SK-N-SH treated with all-trans-retinoic acid at 6 μM for 48 hours (cell line): ENCODE data around the gene PROZ.

Experiments used
- ATAC-seq: fragments of 200-7000 bp; cut with Tn5 transposase; 3 replicates; pipeline ENCODE4 v1.9.1; 2020; ENCODE audit warnings: mild to moderate bottlenecking, moderate library complexity
- ARNTL ChIP-seq: fragments of 450-650 bp; formaldehyde crosslinking; IDR thresholded peaks from 2 replicates; pipeline ENCODE4 v1.5.0; 2020; ENCODE audit warnings: low read depth, mild to moderate bottlenecking, moderate library complexity, borderline replicate concordance
- BACH2 ChIP-seq: fragments of 250-450 bp; sonication (Bioruptor Pico); IDR thresholded peaks from 2 replicates; pipeline ENCODE4 v1.9.0; 2021; ENCODE audit warnings: mild to moderate bottlenecking, borderline replicate concordance
- CREB5 ChIP-seq: fragments of 250-450 bp; sonication (Bioruptor Pico); IDR thresholded peaks from 2 replicates; pipeline ENCODE4 v1.5.1; 2020; ENCODE audit warnings: low read depth, mild to moderate bottlenecking, moderate library complexity
- CSDC2 ChIP-seq: fragments of 250-450 bp; sonication (Bioruptor Pico); IDR thresholded peaks from 2 replicates; pipeline ENCODE4 v1.5.0; 2020; ENCODE audit warnings: mild to moderate bottlenecking, moderate library complexity
- CSRNP3 ChIP-seq: fragments of 250-450 bp; sonication (Bioruptor Pico); IDR thresholded peaks from 2 replicates; pipeline ENCODE4 v1.5.1; 2021; ENCODE audit warnings: mild to moderate bottlenecking, moderate library complexity
- ESRRG ChIP-seq: fragments of 250-450 bp; sonication (Bioruptor Pico); IDR thresholded peaks from 2 replicates; pipeline ENCODE4 v1.6.1; 2021; ENCODE audit warnings: mild to moderate bottlenecking
- OSR1 ChIP-seq: fragments of 250-450 bp; sonication (Bioruptor Pico); IDR thresholded peaks from 2 replicates; pipeline ENCODE4 v1.8.0; 2022; ENCODE audit warnings: moderate library complexity, mild to moderate bottlenecking, inconsistent platforms
- POU6F1 ChIP-seq: fragments of 250-450 bp; sonication (Bioruptor Pico); IDR thresholded peaks from 2 replicates; pipeline ENCODE4 v1.8.0; 2021; ENCODE audit warnings: low read depth, mild to moderate bottlenecking, moderate library complexity, borderline replicate concordance
- PPARA ChIP-seq: fragments of 250-450 bp; sonication (Bioruptor Pico); IDR thresholded peaks from 2 replicates; pipeline ENCODE4 v1.5.0; 2020; ENCODE audit warnings: mild to moderate bottlenecking, borderline replicate concordance
- RARB ChIP-seq: fragments of 250-450 bp; sonication (Bioruptor Pico); IDR thresholded peaks from 2 replicates; pipeline ENCODE4 v1.8.0; 2021; ENCODE audit warnings: mild to moderate bottlenecking, moderate library complexity
- SNAI2 ChIP-seq: fragments of 250-450 bp; sonication (Bioruptor Pico); IDR thresholded peaks from 2 replicates; pipeline ENCODE4 v1.5.0; 2020; ENCODE audit warnings: mild to moderate bottlenecking, moderate library complexity
- TCF4 ChIP-seq: fragments of 250-450 bp; sonication (Bioruptor Pico); IDR thresholded peaks from 2 replicates; pipeline ENCODE4 v1.8.0; 2021; ENCODE audit warnings: mild to moderate bottlenecking, moderate library complexity, borderline replicate concordance
- TOX ChIP-seq: fragments of 250-450 bp; sonication (Bioruptor Pico); IDR thresholded peaks from 2 replicates; pipeline ENCODE4 v1.8.0; 2021; ENCODE audit warnings: mild to moderate bottlenecking, moderate library complexity, borderline replicate concordance
- TSHZ2 ChIP-seq: fragments of 250-450 bp; sonication (Bioruptor Pico); IDR thresholded peaks from 2 replicates; pipeline ENCODE4 v1.5.0; 2020; ENCODE audit warnings: mild to moderate bottlenecking, moderate library complexity
- ZC3H10 ChIP-seq: fragments of 250-450 bp; sonication (Bioruptor Pico); IDR thresholded peaks from 2 replicates; pipeline ENCODE4 v1.5.1; 2021; ENCODE audit warnings: mild to moderate bottlenecking, moderate library complexity
- ZFP3 ChIP-seq: fragments of 250-450 bp; sonication (Bioruptor Pico); IDR thresholded peaks from 2 replicates; pipeline ENCODE4 v1.5.0; 2020; ENCODE audit warnings: mild to moderate bottlenecking, moderate library complexity
- ZFP30 ChIP-seq: fragments of 450-650 bp; formaldehyde crosslinking; IDR thresholded peaks from 2 replicates; pipeline ENCODE4 v1.5.0; 2022; ENCODE audit warnings: mild to moderate bottlenecking, moderate library complexity
- ZNF70 ChIP-seq: fragments of 450-650 bp; formaldehyde crosslinking; IDR thresholded peaks from 2 replicates; pipeline ENCODE4 v1.5.0; 2020; ENCODE audit warnings: mild to moderate bottlenecking, moderate library complexity
- ZNF8 ChIP-seq: fragments of 450-650 bp; formaldehyde crosslinking; IDR thresholded peaks from 2 replicates; pipeline ENCODE4 v1.5.0; 2020; ENCODE audit warnings: mild to moderate bottlenecking, moderate library complexity

PROZ gene

GRCh38 chr13:113170511-113170910 lies 12.1 kb downstream of the PROZ start:
- ATAC-seq = no peak
- TF ChIP-seq BACH2 = no peak
- no peak for TF ChIP-seq TSHZ2 (CRISPR knock-in tag)
- TF ChIP-seq SNAI2 (CRISPR knock-in tag) = no peak
- no peak for TF ChIP-seq ZNF8 (CRISPR knock-in tag)
- no peak for TF ChIP-seq ZNF70 (CRISPR knock-in tag)
- no peak for TF ChIP-seq ARNTL (CRISPR knock-in tag)
- no peak for TF ChIP-seq ZC3H10 (CRISPR knock-in tag)
- no peak for TF ChIP-seq RARB

- no peak for ATAC-seq
- no peak for TF ChIP-seq TOX (CRISPR knock-in tag)
- no peak for TF ChIP-seq ESRRG
- TF ChIP-seq BACH2 = no peak
- no peak for TF ChIP-seq ZNF70 (CRISPR knock-in tag)
- TF ChIP-seq PPARA (CRISPR knock-in tag) = no peak
- no peak for TF ChIP-seq TSHZ2 (CRISPR knock-in tag)
- no peak for TF ChIP-seq RARB
- TF ChIP-seq TCF4 (CRISPR knock-in tag) = no peak
- TF ChIP-seq ARNTL (CRISPR knock-in tag) = no peak
- TF ChIP-seq ZNF8 (CRISPR knock-in tag) = no peak
- TF ChIP-seq CSRNP3 = no peak
- no peak for TF ChIP-seq ZFP30
- no peak for TF ChIP-seq OSR1 (CRISPR knock-in tag)
- no peak for TF ChIP-seq POU6F1 (CRISPR knock-in tag)
- no peak for TF ChIP-seq ZFP3 (CRISPR knock-in tag)
- TF ChIP-seq CREB5 = no peak
- no peak for TF ChIP-seq CSDC2
Observed at GRCh38 chr13:113171250-113172125, 13.0 kb downstream of the PROZ start.

- no peak for ATAC-seq
Observed at GRCh38 chr13:113172419-113172926, 14.0 kb downstream of the PROZ start.

More at GRCh38 chr13:113172419-113172926, 14.0 kb downstream of the PROZ start:
- no peak for TF ChIP-seq ZNF8 (CRISPR knock-in tag)
- no peak for TF ChIP-seq ARNTL (CRISPR knock-in tag)
- no peak for TF ChIP-seq ESRRG
